Activated T-helper 2 cell treated with anti-CD3 and anti-CD28 coated beads, Interferon-gamma antibody, Interleukin-2, Interleukin-4, amounts not matched to agents 10 μg/mL and 5 μg/mL and 100 μg/mL, durations not matched to agents 14 hours and 24 hours and 36 hours (primary cell): ENCODE data around the gene PRSS56. TPM values are rescaled to one million over a fixed set of nuclear protein-coding genes. Genes with fewer than 3 reads are reported as not detected.

ENCODE experiments used
- DNase-seq: peaks from one replicate; pipeline ENCODE4 v3.0.0; 2021; ENCODE audit warnings: low spot score
- H3K27ac Mint-ChIP-seq: one replicate; pipeline ENCODE4 v1.8.0; 2021; ENCODE audit warnings: mixed read lengths
- H3K27me3 Mint-ChIP-seq: one replicate; pipeline ENCODE4 v1.8.0; 2021; ENCODE audit warnings: low read depth, mixed read lengths
- H3K36me3 Mint-ChIP-seq: one replicate; pipeline ENCODE4 v1.8.0; 2021; ENCODE audit warnings: low read depth, mixed read lengths
- H3K4me1 Mint-ChIP-seq: one replicate; pipeline ENCODE4 v1.8.0; 2021; ENCODE audit warnings: low read depth, mixed read lengths
- H3K4me3 Mint-ChIP-seq: one replicate; pipeline ENCODE4 v1.8.0; 2021; ENCODE audit warnings: low read depth, mild to moderate bottlenecking, moderate library complexity, mixed read lengths
- H3K9me3 Mint-ChIP-seq: one replicate; pipeline ENCODE4 v1.8.0; 2021; ENCODE audit warnings: mixed read lengths
- intact Hi-C: fragments of 100-400 bp; cut with micrococcal nuclease; formaldehyde crosslinking; loops from one replicate; pipeline ENCODE4 v1.15.1; 2023
- total RNA-seq: library from RNA; stranded (reverse); gene quantifications from 2 replicates; pipeline ENCODE4 v1.2.3, GENCODE V29; 2022

PRSS56 gene
- not detected in 2 replicates for total RNA-seq

DNA sequence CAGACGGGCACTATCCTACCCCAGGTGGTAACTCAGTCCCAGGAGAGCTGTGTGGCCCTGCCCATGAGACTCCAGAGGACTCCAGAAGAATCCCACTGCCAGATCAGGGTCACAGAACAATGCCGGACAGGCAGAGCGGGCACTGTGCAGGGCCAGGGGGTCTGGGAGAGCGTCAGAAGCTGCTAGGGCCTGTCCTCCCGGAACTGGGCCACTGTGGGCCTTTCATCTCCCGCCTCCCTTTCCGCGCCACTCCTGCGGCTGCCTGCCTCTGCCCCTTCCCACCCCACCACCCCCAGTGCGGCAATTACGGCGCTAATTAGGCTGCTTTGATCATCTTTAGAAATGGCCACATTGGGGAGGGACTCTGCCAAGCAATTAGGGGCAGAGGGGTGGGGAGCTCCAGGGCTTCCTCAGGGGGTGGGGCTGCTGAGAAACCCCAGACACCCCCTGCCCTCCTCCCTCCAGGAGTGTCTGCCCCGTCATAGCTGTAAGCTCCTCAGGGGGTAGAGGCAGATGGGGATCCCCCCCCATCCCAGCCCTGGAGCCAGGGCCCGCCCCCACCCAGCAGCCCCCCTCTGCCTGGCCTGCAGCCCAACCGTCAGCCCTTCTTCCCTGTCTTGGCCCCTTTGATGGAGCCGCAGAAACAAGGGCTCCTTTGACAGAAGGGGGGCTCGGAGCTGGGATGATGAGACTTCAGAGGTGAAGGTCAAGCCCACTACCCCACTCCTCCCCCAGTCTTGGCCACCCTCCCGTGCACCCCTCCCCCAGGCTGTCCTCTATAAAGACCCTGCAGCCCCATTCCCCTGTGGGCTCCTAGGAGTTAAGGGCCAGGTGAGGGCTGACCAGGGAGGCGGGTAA, at the start of gene PRSS56:
Gene PRSS56, plus strand, starts transcription at position 808 of the 858 bp plus-strand sequence. CDS start 211 bp downstream, outside the sequence.
- Mint-ChIP-seq H3K9me3 (no peaks in the 10 kb centered on the region), H3K27ac (no peak within 1 kb of the TSS), H3K4me3 (no peak within 1 kb of the TSS), H3K36me3 (no peaks in the 10 kb centered on the region), H3K27me3 (peaks cover 28% of the 10 kb centered on the region), H3K4me1 (peaks cover 2% of the 10 kb centered on the region)
- no peak for DNase-seq
- intact Hi-C loops: loop anchor here (5.0 kb wide), 1 partner anchor 78 kb away; no protein-coding TSS in a partner anchor

DNA sequence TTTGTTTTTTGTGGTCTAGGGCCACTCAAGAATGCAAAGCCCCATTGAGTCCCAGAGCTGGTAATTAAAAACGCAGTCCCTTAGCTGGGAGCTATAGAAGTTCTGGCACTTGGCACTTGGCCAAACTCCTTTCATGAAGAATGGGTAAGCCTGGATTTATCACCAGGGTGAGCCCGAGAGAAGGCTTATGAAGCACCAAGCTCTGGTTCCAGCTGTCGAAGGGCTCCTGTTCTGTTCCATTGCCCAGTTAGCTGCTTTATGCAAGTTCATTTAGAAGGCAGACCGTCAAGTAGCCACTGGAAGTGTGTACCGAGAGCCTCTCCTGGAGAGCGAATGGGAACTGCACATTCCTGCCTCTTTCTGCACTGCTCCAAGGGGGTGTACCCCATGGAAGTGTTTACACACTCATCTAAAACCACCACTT, 46.7 kb upstream of the PRSS56 start:
- Mint-ChIP-seq H3K27me3 (peaks cover 31% of the 10 kb centered on the region), H3K36me3 (no peaks in the 10 kb centered on the region), H3K27ac (no peak overlapping the region), H3K9me3 (peaks cover 6% of the 10 kb centered on the region), H3K4me1 (peaks cover 3% of the 10 kb centered on the region), H3K4me3 (no peak overlapping the region)
- intact Hi-C loops: no loop called here
- no peak for DNase-seq

GRCh38 chr2:232476045-232476444, 44.1 kb upstream of the PRSS56 start:
- Mint-ChIP-seq H3K4me1 (peaks cover 3% of the 10 kb centered on the region), H3K4me3 (no peak overlapping the region), H3K27me3 (peaks cover 21% of the 10 kb centered on the region), H3K36me3 (no peaks in the 10 kb centered on the region), H3K27ac (no peak overlapping the region), H3K9me3 (peaks cover 6% of the 10 kb centered on the region)
- intact Hi-C loops: no loop called here
- no peak for DNase-seq

DNA sequence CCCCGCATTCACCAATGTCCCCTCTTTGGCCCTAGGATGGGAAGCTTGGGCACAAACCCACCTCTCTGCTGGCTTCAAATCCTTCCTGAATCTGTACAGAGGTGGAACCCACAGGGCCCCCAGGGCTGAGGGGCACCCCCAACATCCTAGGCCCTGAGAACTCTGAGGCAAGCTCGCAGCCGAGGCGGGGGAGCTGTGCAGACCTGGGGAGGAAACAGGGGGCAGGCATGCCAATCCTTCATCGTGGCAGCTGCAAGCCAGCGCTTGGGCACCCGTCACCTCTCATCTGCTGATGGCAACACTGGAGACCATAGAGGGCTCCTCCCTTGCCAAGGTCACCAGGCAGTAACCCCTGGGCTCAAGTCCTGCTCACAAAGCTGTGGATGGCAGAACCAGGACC, 43.4 kb upstream of the PRSS56 start:
- Mint-ChIP-seq H3K9me3 (peaks cover 6% of the 10 kb centered on the region), H3K27me3 (peaks cover 16% of the 10 kb centered on the region), H3K27ac (no peak overlapping the region), H3K36me3 (no peaks in the 10 kb centered on the region), H3K4me3 (no peak overlapping the region), H3K4me1 (peaks cover 3% of the 10 kb centered on the region)
- DNase-seq: no peak
- intact Hi-C loops: no loop called here

DNA sequence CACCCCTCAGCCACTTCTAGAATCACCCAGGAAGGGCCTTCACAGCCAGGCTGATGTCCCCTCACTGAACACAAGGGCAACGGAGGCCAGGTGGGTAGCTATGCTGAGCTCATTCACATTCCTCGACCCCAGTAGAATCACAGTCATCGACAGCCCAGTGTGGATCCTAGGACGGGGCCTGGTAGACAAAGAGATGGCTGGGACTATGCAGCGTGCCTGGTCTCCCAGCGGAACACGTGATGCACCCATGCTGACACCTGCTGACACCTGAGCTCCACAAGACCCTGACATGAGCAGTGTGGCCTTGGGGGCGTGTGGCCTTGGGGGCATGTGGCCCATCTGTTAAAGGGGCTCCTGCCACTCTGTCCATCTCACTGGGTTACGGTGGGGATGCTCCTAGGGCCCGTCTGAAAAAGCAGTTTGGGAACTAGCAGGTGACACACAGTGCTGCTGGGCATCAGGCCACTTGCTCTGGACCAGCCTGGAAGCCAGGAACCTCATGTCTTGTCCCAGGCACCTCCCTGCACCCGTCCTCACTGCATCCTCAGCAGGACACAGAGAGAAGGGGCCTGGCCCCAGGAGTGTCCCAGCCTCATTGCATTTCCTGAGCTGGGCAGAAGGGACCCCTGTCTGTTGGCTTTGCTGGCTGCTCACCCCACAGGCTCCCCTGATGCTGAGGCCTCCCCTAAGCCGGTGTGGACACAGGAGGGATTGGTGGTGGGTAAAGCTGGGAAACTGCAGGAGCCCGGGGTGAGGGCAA, 42.3 kb upstream of the PRSS56 start:
- Mint-ChIP-seq H3K27me3 (peaks cover 5% of the 10 kb centered on the region), H3K27ac (no peak overlapping the region), H3K4me1 (no peaks in the 10 kb centered on the region), H3K36me3 (no peaks in the 10 kb centered on the region), H3K4me3 (no peak overlapping the region), H3K9me3 (no peaks in the 10 kb centered on the region)
- no peak for DNase-seq
- intact Hi-C loops: no loop called here

DNA sequence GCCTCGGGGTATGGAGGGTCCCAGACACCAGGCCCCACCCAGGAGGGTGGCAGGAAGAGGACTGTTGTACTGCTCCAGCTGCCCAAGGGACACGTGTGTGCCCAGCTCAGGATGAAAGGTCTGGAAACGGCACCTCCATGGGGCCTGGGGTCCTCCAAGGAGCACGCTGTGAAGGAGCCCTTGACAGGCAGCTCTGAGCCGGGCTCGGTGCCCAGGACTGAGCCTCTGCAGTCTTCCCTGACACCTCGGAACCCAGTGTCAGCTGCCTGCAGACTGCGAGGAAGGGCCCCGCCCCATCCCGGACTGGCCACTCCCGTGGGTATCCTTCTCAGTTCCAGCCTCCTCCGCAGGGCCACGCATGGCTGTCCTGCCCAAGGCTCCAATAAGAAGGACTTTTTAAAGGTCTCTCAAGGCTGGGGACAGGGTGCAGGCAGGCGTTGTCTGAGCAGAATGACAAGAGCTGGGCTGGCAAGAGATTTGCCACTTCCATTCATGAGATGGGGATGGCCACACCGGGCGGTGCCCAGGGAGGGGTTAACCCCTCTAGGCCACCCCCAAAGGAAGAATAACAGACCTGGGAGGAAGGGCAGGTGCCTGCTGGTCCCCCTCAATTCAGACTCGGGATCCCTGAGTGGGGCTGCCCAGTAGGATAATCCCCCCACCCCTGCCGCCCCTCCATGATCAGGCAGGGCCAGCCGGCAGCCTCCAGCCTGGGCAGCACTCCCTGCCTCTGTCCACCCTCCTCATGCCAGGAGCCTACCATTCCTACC, 41.4 kb upstream of the PRSS56 start:
- Mint-ChIP-seq H3K4me3 (no peak overlapping the region), H3K27me3 (peaks cover 2% of the 10 kb centered on the region), H3K9me3 (no peaks in the 10 kb centered on the region), H3K36me3 (no peaks in the 10 kb centered on the region), H3K4me1 (no peaks in the 10 kb centered on the region), H3K27ac (no peak overlapping the region)
- DNase-seq: no peak
- intact Hi-C loops: no loop called here

GRCh38 chr2:232479341-232480200, 40.6 kb upstream of the PRSS56 start:
- peaks cover 6% of the 10 kb centered on the region for H3K27me3 Mint-ChIP-seq
- H3K9me3 Mint-ChIP-seq: no peaks in the 10 kb centered on the region
- no peak for DNase-seq
- intact Hi-C loops: loop anchor here (10.0 kb wide), 1 partner anchor 65 kb away; no protein-coding TSS in a partner anchor
- no peaks in the 10 kb centered on the region for H3K4me1 Mint-ChIP-seq
- no peak overlapping the region for H3K27ac Mint-ChIP-seq
- H3K4me3 Mint-ChIP-seq: no peak overlapping the region
- H3K36me3 Mint-ChIP-seq: no peaks in the 10 kb centered on the region

- Mint-ChIP-seq H3K4me3 (no peak overlapping the region), H3K4me1 (no peaks in the 10 kb centered on the region), H3K9me3 (no peaks in the 10 kb centered on the region), H3K27me3 (peaks cover 16% of the 10 kb centered on the region), H3K36me3 (no peaks in the 10 kb centered on the region), H3K27ac (no peak overlapping the region)
- intact Hi-C loops: loop anchor here (10.0 kb wide), 1 partner anchor 66 kb away; no protein-coding TSS in a partner anchor
- DNase-seq: no peak
Measured at GRCh38 chr2:232480201-232481190, 39.7 kb upstream of the PRSS56 start.

- no peak for DNase-seq
Measured at GRCh38 chr2:232481322-232482140, 38.7 kb upstream of the PRSS56 start.

DNA sequence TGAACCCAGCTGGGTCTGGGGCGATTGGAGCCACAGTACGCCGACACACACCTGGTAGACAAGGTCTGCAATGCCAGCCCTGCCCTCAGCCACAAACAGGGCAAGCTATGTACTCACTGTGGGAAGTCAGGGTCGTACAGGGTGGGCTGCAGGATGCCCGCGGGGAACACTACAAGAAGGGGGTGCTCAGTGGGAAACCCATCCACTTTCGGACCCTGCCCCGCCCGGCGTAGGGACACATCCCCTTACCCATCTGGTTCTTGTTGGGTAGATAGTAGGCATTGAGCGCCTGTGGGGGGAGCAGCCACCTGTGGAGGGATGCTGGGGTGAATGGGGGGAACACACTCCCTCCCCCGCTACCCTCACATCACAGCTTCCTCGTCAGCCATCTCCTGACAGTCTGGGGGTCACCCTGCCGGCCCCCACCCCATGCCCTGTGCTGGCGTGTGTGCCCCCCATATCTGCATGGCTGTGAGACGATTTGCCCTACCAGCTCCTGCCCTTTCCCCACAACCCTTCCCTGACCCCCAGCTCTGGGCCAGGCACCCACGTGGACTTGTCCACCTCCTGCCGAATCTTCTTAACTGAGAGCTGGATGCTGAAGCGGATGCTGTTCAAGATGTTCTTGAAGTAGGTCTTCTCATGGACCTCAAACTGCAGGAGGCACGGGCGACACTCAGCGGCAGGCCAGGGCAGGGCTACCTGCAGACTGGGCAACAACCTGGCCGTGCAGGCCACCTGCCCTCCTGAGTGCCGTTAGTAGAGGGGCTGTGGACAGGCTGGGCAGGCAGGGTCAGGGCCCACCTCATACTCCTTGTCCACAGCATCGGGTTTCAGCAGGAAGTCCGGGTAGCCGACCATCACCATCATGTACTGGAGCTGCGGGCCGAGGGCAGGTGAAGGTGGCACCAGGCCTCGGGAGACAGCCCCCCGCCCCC, 37.6 kb upstream of the PRSS56 start:
- Mint-ChIP-seq H3K9me3 (no peaks in the 10 kb centered on the region), H3K27ac (no peak overlapping the region), H3K4me3 (no peak overlapping the region), H3K36me3 (no peaks in the 10 kb centered on the region), H3K27me3 (peaks cover 17% of the 10 kb centered on the region), H3K4me1 (no peaks in the 10 kb centered on the region)
- intact Hi-C loops: loop anchor here (10.0 kb wide), 1 partner anchor 68 kb away; no protein-coding TSS in a partner anchor
- no peak for DNase-seq

More at GRCh38 chr2:232481322-232482140, 38.7 kb upstream of the PRSS56 start:
- no peak overlapping the region for H3K4me3 Mint-ChIP-seq
- no peak overlapping the region for H3K27ac Mint-ChIP-seq
- intact Hi-C loops: loop anchor here (10.0 kb wide), 1 partner anchor 67 kb away; no protein-coding TSS in a partner anchor
- H3K27me3 Mint-ChIP-seq: peaks cover 17% of the 10 kb centered on the region
- H3K9me3 Mint-ChIP-seq: no peaks in the 10 kb centered on the region
- no peaks in the 10 kb centered on the region for H3K4me1 Mint-ChIP-seq
- no peaks in the 10 kb centered on the region for H3K36me3 Mint-ChIP-seq
